ENCODE measurements around the gene TAS1R1. TPM values are rescaled to one million over a fixed set of nuclear protein-coding genes. Genes with fewer than 3 reads are reported as not detected.

TAS1R1 gene
- total and polyA plus RNA-seq, 12 donors, result not detected

- intact Hi-C loops (cut with DNase I), result loop anchor here in 1 of 10 donors (2.0 kb wide), 1 partner anchor 19 kb away; no protein-coding TSS in a partner anchor
Measured at GRCh38 chr1:6581561-6582305, 26.6 kb downstream of the TAS1R1 start.

GRCh38 chr1:6582370-6582769 is 27.3 kb downstream of the TAS1R1 start:
- ATAC-seq (no peak), DNase-seq (no peak)
- 95 to 100% methylated on average over 1 of the region's 1 CpG for WGBS, 2 donors
- Histone ChIP-seq H3K36me3 (peaks cover 0 to 18% (median 0%) of the 10 kb centered on the region in 9 donors), H3K9me3 (no peaks in the 10 kb centered on the region), H3K27ac (peak overlapping the region in 2 of 10 donors; percentile 26 to 97), H3K4me1 (peaks cover 22 to 76% (median 56%) of the 10 kb centered on the region in 9 donors), H3K4me3 (no peak overlapping the region), H3K27me3 (no peaks in the 10 kb centered on the region)
- no peak for TF ChIP-seq CTCF (IDR thresholded peaks at IDR 0.05)
- intact Hi-C loops (cut with DNase I), result no loop called here

More at GRCh38 chr1:6581561-6582305, 26.6 kb downstream of the TAS1R1 start:
- ATAC-seq, result no peak
- Histone ChIP-seq H3K4me3 (peak overlapping the region in 1 of 10 donors; percentile 89), H3K9me3 (no peaks in the 10 kb centered on the region), H3K4me1 (peaks cover 21 to 70% (median 52%) of the 10 kb centered on the region in 9 donors), H3K27me3 (no peaks in the 10 kb centered on the region), H3K36me3 (peaks cover 0 to 14% (median 0%) of the 10 kb centered on the region in 9 donors), H3K27ac (peak overlapping the region in 6 of 10 donors; percentile 6 to 97 (median 94))
- WGBS, 2 donors, result 74 to 81% methylated on average over 10 of the region's 10 CpGs
- DNase-seq, result no peak
- TF ChIP-seq CTCF (IDR thresholded peaks at IDR 0.05), result no peak

- peak in 2 of 9 donors; percentile 12 to 24 for TF ChIP-seq CTCF (IDR thresholded peaks at IDR 0.05)
- WGBS, 2 donors, result 64 to 67% methylated on average over 21 of the region's 21 CpGs
- intact Hi-C loops (cut with DNase I), result no loop called here
- no peak for ATAC-seq
- H3K27me3 ChIP-seq, result no peaks in the 10 kb centered on the region
- no peak overlapping the region for H3K27ac ChIP-seq
- H3K4me3 ChIP-seq, result no peak overlapping the region
- no peaks in the 10 kb centered on the region for H3K9me3 ChIP-seq
- H3K4me1 ChIP-seq, result peaks cover 33 to 79% (median 59%) of the 10 kb centered on the region in 9 donors
- no peak for DNase-seq
- peaks cover 0 to 38% (median 13%) of the 10 kb centered on the region in 9 donors for H3K36me3 ChIP-seq
Measured at GRCh38 chr1:6584126-6585080, 29.3 kb downstream of the TAS1R1 start.

- no peak for TF ChIP-seq CTCF (IDR thresholded peaks at IDR 0.05)
- ATAC-seq (no peak), DNase-seq (no peak)
- Histone ChIP-seq H3K27me3 (no peaks in the 10 kb centered on the region), H3K9me3 (no peaks in the 10 kb centered on the region), H3K27ac (no peak overlapping the region), H3K4me3 (no peak overlapping the region), H3K4me1 (peaks cover 35 to 82% (median 65%) of the 10 kb centered on the region in 9 donors), H3K36me3 (peaks cover 0 to 46% (median 19%) of the 10 kb centered on the region in 9 donors)
- intact Hi-C loops (cut with DNase I), result no loop called here
- 82 to 85% methylated on average over 12 of the region's 12 CpGs for WGBS, 2 donors
Measured at GRCh38 chr1:6585081-6585722, 30.1 kb downstream of the TAS1R1 start.
